ENCODE results near the gene UROC1. TPM values are rescaled to one million over a fixed set of nuclear protein-coding genes. Genes with fewer than 3 reads are reported as not detected.

Gene UROC1
- total RNA-seq, 1 experiment from 2014 or later = not detected

DNA sequence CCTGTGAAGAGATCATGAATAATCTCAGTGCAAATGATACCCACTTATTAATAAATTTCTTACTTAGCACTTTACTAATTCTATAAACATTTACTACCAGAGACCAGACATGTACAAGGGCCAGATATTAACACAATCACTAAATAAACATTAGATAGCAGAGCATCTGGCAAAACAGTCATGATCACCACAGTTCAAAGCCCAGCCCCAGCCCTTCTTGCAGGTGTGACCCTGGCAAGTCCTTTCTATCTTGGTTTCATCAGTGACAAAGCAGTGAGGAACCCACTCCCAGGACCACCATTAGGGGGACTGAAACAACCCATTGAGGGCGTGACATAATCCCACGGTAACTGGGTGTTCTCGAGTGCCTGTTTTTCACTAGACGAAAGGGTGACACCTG, 53.5 kb downstream of the UROC1 start:
- no peak for DNase-seq (ENCODE audit: low spot score)

DNA sequence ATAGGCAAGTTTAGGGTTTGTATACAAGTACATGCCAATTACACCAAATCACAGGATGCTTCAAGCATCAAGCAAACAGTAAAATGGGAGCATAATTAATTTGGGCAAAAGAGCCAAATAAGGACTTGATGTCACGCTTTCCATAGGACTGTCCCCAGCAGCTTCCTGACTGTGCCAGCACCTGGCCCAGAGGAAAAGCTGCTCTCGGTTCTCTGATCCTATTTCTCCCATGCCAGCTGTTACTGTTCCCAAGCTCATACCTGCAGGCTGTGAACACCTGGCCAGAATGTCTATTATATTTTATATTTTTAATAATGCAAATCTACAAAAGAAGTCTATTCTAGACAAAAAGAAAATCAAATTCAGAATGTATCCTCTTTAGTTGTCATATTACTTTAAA, 54.1 kb downstream of the UROC1 start:
- DNase-seq (ENCODE audit: low spot score) = no peak

DNA sequence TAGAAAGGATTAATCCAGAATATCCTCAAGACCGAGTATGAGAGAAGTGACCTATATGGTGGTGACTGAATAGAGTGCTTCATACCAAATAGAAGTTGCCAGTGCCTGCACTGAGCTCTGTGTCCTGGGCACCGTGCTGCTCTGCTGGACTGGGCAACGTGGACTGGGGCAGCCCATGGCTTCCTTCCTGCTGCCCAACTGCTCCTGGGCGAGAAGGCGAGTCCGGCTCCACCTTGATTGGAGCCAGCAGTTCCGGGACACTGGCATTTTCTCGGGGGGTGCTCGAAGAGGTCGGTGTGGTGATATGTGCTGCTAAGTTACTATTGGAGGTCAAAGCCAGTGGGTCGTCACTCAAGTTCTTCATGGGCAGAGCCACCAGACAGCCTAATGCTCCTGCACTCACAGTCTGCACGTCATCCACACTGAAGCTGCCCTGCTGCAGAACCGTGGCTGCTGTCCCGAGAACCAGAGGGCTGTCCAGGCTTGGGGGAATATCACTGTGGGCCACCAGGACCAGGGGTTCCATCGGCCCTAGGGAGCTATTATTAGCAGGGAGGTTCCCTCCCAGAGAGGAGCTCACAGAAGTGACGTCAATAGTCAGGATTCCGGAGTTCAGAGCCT, 56.0 kb downstream of the UROC1 start:
- no peak for DNase-seq (ENCODE audit: low spot score)

DNA sequence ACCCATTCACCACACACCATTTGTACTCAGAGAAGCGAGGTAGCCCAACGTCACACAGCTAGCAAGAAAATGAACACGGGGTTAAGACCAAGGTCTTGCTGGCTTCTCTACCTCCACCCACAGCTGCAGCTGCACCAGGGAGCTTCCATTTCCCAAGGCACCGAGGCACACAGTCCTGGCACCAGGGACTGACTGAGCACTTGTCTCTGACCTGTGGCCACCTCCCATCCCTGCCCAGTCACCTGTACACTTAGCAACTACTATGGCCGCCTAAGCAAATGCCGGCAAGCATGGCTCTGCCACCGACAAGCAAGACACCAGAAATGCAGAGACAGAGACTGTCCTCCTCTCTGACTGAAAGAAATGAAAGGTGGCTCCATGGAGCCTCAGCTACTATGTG, 57.2 kb downstream of the UROC1 start:
- DNase-seq (ENCODE audit: low spot score) = no peak

DNA sequence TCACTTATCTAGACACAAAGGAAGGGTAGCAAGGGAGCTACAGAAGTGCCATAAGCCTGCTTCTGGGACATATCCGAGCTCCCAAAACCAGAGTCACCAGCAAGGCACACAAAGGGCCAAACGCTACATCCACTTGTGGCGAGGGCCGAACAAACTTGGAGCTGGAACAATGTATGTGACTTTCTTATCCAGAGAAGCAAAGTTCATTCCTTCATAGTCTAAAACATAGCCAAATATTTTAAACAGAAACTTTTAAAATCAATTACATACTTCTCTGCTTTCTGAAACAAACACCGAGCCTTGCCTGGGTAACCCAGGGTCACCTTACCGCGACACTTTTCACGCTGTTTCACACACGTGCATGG, 57.8 kb downstream of the UROC1 start:
- no peak for DNase-seq (ENCODE audit: low spot score)

DNA sequence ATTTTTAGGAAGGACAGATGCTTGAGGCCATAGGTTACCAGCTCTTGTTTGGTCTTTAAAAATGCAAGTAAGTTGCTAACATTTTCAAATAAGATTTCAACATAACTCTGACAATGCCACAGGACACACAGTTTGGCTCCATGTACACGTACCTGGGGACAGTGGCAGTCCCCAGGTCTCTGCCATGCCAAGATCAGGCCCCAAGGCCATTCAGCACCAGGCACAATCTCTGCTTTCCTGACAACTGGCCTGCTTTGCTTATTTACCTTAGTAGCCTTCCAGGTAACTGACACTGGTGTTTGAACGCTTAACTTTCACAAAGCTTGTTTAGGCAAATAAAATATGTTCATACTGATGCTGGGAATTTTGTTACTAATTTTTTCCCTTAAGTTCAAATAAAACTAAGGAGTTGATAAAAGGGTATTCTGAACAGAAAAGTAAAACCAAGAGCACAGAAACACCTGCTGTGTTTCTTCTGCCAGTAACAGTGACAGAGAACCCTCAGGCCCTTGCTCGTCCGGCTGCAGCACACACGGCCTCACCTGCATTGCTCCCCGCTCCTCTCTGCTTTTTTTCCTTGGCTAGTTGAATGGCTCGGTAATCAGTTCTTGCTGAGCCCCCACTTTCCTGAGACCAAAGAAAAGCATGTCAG, 58.3 kb downstream of the UROC1 start:
- no peak for DNase-seq (ENCODE audit: low spot score)

DNA sequence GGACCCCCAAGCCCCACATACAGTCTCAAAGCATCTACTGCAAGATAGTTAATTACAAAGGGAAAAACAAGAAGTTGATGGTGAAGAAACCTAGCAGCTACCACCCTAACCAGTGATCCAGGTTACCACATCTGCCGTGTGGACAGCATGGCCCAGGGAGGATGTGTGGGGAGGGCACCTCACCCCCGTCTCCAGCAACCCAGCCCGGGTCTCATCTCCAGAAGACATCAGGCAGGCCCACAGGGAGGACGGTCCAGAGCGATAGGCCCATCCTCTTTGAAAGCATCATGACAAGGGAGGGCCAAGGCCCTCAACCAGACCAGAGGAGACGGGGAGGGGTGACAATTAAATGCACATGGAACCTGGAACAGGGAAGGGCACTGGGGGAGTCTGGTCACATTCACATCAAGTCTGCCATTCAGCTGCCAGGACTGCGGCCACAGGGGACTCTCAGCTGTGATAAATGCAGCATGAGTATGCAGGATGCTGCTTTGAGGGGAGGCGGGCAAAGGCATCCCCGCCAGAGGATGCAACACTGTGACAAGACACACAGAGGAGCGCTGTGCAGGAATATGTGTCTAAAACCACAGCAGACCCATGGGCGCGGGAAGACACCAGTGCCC, 60.7 kb downstream of the UROC1 start:
- no peak for DNase-seq (ENCODE audit: low spot score)

DNA sequence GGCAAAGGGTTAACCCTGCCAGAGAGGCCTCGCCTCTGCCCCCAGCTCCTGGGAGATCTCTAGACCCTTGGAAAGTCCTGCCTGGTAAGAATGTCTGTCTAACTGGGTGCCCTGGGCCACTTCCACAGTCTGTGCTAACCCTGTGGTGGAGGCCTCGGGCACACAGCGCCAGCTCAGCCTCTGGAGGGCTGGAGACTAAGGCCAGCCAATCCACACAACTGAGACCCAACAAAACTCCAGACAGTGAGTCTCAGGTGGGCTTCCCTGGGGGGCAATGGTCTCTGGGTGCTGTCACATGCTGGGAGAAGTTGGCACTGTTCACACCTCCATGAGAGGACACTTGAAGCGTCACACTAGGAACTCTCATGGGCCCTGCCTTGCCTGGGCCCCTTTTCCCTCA, 61.4 kb downstream of the UROC1 start:
- DNase-seq (ENCODE audit: low spot score) = no peak

DNA sequence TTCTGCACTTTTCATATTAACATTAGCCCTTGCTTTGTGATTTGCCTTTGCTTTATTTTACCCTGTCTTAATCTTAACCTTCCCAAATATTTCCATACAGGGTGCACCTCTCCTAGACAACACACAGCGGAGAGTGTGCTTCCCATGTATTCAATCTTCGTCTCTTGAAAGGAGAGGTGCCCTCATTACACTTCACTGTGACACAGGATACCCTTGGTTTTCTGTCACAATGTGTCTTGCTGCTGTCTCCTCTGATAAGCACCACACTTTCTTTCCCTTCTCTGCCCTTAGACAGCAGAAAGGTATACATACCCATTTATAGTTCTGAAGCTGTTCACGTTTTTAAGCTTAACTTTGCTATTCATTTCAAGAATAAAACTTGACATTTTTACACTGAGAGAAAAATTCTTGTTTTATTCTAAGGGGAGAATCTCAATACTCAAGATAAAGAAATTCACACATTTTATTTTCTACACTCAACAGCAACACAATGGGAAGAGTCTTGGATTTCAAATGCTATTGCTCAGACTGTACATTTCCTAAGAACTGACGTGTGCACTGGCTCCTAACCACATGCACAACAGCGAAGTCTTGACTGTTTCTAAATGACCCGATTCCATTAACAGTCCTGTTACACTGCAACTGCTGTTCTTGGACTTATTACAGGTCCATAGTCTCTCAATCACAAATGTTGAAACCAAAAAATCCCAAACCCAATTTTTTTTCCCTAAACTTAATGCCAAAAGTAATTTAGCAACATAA, 63.0 kb downstream of the UROC1 start:
- no peak for DNase-seq (ENCODE audit: low spot score)

DNA sequence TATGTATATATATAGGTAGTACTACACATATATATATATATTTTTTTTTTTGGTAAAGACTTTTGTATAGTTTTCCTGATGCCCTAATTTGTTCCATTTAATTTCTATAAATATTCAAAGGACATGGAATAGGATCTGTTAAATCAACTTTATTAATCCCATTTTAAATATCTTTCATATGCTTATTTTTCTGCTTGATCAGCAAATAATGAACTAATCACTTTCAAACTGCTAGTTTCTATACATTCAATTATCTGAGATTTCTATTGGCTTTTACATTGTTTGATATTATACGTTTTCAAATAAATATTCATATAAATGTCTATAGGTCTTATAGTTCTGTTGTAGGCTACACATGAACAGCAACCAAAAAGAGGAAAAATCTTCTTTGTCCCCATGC, 63.5 kb downstream of the UROC1 start:
- no peak for DNase-seq (ENCODE audit: low spot score)

DNA sequence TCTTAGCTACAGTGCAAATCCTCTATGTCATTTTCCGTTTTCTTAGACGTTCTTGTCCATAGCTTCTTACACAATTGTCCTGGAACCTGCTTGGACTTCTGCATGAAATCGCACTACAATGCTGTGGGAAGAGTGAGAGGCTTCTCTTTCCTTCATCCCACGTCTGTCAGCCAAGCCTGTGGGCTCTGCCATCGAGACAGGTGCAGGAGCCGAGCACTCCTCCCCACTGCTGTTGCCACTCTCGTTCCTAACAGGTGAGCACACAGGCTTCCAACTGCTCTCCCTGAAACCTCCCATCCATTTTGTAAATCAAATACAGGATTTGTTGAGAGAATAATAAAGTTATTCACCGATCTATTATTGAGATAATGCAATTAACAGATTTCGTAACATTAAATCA, 65.4 kb downstream of the UROC1 start:
- DNase-seq (ENCODE audit: low spot score) = no peak

DNA sequence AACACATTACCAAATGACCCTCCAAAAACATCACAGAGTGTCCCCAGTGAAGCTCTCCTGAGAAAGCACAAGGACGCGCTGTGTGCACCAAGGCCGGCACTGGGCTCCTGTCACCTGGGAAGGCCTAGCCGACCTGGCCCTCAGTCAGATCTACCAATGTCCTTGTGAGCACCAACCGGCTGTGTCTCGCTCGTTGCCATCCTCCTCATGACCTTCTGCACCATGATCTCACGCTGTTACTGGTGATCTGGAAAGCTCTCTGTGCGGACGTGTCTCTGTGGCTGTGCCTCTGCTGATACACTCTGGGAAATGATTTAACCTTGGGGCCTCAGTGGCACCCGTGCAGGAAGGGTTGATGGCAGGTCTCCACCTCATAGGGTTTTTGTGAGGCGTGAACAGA, 66.1 kb downstream of the UROC1 start:
- no peak for DNase-seq (ENCODE audit: low spot score)

DNA sequence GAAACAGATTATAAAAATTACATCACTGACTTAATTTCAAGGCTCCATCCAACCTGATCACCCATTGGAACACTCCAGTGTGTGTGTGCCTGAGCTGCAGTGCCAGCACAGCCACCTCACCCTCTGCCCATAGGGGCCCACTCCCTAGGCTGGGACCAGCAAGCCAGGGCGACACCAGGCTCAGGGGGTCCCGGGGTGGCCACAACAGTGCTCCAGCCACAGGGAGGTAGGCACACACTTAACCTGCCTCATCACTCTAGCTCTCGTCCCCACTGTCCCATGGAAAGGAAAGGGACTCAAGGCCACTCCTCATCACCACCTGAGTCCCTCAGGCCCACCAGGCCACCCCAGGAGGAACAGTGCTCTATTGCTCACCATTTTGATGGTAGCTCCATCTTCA, 66.8 kb downstream of the UROC1 start:
- no peak for DNase-seq (ENCODE audit: low spot score)

DNA sequence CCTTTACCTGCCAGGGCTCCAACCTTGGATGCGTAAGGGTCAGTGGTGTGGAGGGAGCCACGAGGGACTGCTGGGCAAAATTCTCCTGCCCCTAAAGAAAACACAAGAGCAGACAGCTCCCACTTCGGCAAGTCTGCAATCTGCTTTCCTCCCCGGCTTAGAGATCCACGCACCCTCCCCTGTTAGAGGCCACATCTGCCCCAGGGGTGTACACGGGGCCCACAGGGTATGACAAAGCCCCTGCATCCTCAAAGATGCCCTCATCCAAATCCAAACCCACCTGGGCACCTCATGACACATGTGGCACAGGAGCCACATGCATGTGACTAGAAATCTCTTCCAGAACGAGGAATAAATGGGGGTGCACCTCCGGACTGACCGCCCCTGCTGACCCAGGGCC, 67.4 kb downstream of the UROC1 start:
- no peak for DNase-seq (ENCODE audit: low spot score)

DNA sequence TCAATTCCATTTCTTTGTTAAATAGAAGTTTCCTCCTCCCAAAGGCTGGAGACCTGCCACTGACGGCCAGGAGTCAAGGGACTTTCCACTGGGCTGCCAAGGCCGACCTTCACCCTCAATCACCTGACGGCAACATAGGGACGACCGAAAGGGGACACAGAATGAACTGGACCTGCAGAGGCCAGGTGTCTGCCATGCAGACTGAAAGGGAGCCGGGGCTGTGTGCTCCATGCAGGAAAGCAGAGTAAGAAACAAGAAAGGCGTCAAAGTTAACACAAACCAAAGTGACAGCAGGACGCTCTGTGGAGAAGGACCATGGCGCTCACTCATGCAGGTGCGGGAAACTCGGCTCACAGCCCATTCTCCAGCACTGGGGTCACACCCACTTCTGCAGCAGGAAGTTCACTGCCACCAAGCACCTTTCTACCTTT, 67.9 kb downstream of the UROC1 start:
- DNase-seq (ENCODE audit: low spot score) = no peak

DNA sequence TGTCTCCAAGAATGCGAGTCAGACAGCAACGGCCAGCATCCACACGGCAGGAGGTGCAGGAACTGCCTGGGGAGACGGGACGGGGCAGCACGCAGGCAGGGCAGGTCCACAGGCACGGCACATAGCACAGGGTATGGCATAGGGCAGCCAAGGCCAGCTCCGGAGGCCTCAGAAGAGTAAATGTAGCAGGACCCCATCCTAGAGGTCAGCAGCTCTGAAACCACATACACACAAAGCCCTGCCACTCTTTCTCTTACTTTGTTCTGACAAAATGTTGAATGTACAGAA, 68.7 kb downstream of the UROC1 start:
- no peak for DNase-seq (ENCODE audit: low spot score)

DNA sequence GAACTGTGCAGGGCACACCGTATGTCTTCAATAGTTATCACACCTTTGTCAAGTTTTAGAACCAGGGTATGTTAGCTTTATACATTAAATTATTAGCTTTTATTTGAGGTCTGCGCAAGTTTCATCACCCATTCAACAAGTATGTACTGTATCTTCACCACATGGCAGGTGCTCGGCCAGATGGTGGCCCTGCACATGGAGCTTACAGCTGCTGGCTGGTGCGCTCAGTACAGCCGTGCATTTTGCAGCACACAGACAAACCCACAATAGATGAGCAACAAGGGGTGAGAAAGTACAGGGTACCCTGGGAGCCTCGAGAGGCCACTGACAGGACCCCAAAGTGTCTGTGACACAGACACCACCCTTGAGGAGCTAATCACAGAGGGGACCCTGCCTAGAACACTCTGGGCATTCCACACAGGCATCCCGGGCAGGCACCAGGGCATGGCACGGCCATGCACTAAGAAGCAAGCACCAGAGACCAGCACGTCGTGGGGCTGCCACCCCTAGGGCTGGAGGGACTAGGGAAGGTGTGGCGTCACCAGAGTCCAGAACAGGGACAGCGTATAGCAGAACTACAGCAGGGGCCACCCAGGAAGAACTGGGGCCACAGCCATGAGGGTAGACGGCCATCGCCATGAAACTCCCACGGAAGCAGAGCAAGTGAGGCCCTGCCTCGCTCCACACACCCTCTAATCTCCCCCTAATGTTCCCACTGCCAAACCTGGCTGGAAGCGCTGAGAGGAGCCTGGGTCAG, 69.3 kb downstream of the UROC1 start:
- DNase-seq (ENCODE audit: low spot score) = no peak

DNA sequence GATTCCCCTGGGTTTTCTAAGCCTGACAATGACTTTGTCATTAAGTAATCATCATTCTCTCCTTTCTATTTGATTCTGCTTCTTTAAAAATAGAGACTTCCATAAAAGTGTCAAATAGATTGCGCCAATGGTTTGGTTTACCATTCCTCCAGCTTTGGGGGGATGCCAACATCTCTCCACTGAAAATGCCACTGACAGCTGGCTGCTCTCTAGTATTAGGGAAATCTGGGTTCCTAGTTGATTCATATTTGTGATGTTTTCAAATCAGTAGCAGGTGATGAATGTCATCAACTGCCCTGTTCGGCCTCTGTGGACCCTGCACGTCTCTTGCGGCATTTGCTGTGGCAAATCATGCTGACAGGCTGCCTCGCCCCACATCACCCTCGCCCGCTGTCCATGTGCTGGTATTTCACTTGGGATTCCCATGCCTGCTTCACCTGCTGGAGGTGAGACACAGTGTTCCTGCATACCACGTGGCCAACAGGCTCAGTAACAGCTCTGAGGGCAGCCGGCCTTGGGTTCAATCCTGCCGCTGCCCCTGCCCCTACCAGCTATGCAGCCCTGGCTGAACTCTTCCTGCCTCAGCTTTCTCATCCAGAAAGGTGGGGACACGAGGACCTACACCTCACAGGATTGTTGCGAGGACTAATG, 70.0 kb downstream of the UROC1 start:
- DNase-seq (ENCODE audit: low spot score) = no peak

DNA sequence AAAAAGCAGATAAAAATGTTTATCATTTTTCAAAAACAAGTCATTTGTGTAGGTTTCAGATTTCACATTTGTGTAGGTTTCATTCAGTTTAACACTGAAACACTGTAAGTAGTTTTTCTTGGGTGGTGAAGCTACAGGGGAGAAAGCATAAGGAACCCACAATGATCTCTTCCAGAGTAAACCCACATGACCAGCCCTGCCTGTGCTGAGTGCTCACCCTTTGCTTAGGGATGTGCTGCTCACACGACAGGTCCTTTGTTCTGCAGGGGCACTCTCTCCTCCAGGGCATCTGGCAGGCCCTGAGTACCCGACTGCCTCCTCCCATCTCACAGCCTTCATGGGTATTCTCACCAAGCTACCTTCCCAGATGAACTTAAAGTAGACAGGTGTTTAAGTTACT, 70.8 kb downstream of the UROC1 start:
- no peak for DNase-seq (ENCODE audit: low spot score)

DNA sequence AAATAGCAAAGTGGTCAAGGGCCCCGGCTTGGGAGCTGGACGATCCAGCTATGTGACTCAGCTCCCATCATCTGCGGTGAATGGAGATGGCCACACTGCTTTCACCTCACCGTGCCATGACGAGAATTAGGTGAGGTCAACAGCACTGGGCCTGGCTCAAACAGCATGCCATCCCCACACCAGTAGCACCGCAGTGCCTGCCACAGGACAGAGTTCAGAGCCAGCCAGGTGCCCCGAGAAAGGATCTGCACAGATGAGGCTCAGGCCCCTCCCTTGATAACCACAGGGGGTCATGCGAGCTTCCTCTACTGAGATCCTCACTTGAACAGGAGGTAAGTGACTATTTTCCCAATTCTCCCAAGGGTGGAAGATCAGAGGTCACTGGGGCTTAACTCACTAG, 71.3 kb downstream of the UROC1 start:
- DNase-seq (ENCODE audit: low spot score) = no peak

DNA sequence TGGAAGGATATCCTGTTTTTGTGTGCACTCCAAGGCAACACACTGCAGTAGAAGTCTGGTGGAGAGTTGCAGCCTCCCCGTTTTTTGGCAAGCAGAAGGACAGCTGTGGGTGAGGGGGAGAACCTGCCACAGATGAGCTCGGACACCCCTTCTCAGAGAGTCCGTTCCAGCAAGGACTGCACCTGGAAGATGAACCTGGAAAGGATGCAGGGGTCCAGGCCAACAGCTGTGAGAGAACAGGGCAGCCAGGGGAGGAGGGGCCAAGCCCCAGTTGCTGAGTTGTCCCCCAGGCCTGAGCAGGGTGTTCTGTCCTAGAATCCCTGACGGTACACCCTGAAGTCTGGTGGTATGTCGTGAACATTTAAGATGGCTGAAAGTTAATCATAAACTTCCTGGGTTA, 72.1 kb downstream of the UROC1 start:
- no peak for DNase-seq (ENCODE audit: low spot score)

DNA sequence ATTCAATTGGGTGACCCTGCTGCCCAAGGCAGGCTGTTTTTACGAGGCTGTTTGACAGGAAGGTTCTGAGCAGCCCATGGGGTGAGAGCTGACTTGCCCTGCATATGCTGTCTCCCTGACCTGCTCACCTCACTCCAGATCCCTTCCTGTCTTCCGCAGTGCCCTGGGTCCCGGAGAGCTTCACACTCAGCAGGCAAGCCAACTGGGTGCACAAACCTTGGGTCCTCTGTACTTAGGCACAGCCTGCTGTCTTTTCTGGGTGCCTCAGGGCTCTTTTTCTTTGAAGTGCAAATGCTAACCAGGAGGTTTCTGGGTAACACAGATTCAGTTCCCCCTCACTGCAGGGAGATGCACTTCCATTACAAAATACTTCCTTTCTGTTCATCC, 74.7 kb downstream of the UROC1 start:
- no peak for DNase-seq (ENCODE audit: low spot score)

All from HT-29 (cell line).